Mucosa of rectum (tissue), 2 donors: ENCODE measurements around the gene STK33.

Source experiments
- H3K27ac ChIP-seq, 2 donors: one replicate each; pipeline ENCODE4 v1.7.0; 2013; ENCODE audit warnings: inconsistent platforms in 2 of 2, low read depth in 2 of 2, low read length in 2 of 2
- H3K27me3 ChIP-seq, 2 donors: one replicate each; pipeline ENCODE4 v1.7.0; 2013; ENCODE audit warnings: low read length in 2 of 2; ENCODE audit not compliant: control insufficient read depth in 2 of 2, insufficient read depth in 2 of 2
- H3K36me3 ChIP-seq, 2 donors: one replicate each; pipeline ENCODE4 v1.7.0; 2013; ENCODE audit warnings: low read length in 2 of 2; ENCODE audit not compliant: control insufficient read depth in 2 of 2, insufficient read depth in 2 of 2
- H3K4me1 ChIP-seq, 2 donors: one replicate each; pipeline ENCODE4 v1.7.0; 2013; ENCODE audit warnings: low read length in 2 of 2, mild to moderate bottlenecking in 1 of 2; ENCODE audit not compliant: control insufficient read depth in 2 of 2, insufficient read depth in 2 of 2
- H3K4me3 ChIP-seq, 2 donors: one replicate each; pipeline ENCODE4 v1.7.0; 2013; ENCODE audit warnings: low read length in 2 of 2
- H3K9ac ChIP-seq, 2 donors: one replicate each; pipeline ENCODE4 v1.7.0; 2013; ENCODE audit warnings: low read length in 2 of 2, low read depth in 1 of 2, mild to moderate bottlenecking in 1 of 2
- H3K9me3 ChIP-seq, 2 donors: one replicate each; pipeline ENCODE4 v1.7.0; 2013; ENCODE audit warnings: low read length in 2 of 2; ENCODE audit not compliant: control insufficient read depth in 2 of 2
- donor health status: healthy.
- donor health status: Normal muscosa, but diverticular disease.

The STK33 gene

DNA sequence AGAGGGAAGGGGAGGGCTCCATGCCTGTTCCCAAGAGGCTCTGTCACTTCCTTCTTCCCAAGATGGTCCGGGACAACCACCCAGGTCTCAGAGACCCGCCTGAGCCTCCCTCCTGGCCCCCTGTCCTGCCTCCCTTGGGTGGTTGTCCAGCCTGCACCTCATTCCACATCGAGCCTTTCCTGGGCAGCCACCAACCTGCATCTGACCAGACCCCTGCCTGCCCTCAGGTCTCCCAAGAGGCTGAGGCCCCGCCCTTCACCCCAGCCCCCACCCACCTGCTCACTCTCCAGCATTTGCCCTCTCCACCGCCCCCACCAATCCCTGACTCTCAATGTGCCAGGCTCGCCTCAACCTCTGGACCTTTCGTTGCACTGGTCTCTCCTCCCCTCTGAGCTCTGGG lies 232.8 kb downstream of the STK33 start:
- Histone ChIP-seq H3K27me3 (no peaks in the 10 kb centered on the region), H3K36me3 (no peaks in the 10 kb centered on the region), H3K4me1 (no peaks in the 10 kb centered on the region), H3K27ac (no peak overlapping the region), H3K9ac (no peak overlapping the region), H3K4me3 (no peak overlapping the region), H3K9me3 (no peaks in the 10 kb centered on the region)

DNA sequence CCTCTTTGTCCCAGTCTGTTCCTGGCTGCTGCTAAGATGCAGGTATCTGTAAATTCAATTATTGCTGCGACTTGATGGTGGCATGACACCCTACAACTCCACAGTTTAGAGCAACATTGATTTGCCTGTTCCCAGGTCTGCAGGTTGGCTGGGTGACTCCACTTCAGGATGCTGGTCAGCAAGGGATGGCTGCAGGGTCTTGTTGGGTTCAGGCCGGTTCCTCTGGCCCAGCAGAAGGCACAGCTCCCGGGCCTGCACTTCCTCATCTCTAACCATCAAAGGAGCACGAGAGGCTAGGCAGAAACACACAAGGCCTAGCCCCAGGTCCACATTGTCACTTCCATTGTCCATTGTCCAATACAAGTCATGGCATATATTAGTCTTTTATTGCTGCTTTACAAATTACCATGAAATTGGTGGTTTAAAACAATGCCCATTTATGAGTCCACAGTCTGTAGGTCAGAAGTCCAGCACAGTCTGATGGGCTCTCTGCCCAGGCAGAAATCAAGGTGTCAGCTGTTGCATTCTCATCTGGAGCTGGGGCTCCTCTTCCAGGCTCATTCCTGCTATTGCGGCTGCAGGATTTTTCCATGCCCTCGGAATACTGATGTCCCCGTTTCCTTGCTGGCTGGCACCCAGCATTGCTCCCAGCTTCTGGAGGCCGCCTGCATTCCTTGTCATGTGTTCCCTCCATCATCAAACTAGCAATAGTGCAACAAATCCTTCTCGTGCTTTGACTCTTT lies 233.8 kb downstream of the STK33 start:
- Histone ChIP-seq H3K27me3 (no peaks in the 10 kb centered on the region), H3K4me1 (no peaks in the 10 kb centered on the region), H3K9ac (no peak overlapping the region), H3K36me3 (no peaks in the 10 kb centered on the region), H3K9me3 (no peaks in the 10 kb centered on the region), H3K4me3 (no peak overlapping the region), H3K27ac (no peak overlapping the region)

DNA sequence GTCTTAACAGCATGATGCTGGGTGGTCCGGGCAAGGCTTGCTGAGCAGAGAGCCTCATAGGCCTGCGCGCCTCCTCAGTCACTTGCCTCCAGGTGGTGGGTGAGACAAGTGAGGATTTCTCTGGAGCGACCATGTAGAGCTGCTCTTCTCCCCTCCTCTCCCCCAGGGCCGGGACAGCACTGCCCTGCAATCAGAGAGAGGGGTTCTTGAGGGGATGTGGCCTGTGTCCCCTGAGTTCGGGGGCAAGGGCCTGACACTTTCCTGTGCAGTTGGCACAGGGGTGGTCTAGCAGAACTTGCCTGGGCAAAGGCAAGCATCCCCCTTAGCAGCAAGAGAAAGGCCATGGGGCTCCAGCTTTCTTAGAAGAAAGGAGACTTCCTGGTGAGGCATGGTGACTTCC lies 234.5 kb downstream of the STK33 start:
- Histone ChIP-seq H3K4me1 (peaks cover 0 to 2% of the 10 kb centered on the region in 2 donors), H3K9me3 (no peaks in the 10 kb centered on the region), H3K27me3 (no peaks in the 10 kb centered on the region), H3K36me3 (no peaks in the 10 kb centered on the region), H3K27ac (no peak overlapping the region), H3K9ac (no peak overlapping the region), H3K4me3 (no peak overlapping the region)

DNA sequence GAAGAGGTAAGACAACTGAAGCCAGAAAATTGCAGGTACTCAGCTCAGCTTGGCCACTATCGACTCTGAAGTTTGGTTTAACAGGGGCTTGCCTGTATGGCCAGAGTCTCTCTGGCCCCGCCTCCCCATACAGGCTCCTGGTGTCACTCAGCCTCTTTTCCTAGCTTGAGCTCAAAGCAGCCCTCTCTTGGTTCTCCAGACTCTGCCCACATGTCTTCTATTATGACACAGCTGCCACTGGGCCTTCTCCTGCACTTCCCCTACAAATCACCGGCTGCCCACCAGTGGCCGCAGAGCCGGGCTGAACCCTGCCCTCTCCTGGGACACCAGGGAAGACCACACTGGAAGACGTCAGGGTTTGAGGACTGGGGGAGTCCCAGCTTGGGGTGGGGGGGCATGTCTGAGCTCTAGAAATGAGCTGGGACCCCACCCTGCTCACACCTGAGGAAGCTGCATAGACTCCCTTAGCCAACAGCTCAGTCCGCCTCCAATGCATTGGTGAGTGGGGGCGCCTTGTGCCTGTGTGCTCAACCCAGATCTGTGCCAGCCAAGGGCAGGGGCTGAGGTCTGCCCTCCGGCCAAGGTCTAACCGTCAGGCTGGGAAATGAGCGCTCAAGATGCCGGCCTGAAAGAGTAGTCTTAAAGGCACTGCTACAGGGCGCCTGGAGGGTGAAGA lies 236.0 kb downstream of the STK33 start:
- H3K9ac ChIP-seq: no peak overlapping the region

DNA sequence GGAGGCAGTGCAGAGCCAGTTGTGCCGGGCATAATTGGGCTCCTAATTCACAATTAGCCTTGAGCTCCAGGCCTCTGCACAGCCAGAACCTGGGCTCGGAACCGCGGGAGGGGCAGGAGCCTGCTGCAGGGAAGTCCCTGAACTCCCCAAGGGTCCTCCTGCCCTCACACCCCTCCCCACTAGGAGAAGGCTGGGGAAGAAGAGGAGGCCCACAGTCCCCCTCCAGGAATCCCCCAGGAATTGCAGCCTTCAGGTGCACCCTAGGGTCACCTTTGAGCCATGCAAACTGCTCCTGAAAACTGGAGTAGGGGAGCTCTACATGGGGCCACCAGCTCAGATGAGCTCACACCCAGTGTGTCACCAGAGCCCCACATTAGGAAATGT lies 236.5 kb downstream of the STK33 start:
- Histone ChIP-seq H3K9me3 (no peaks in the 10 kb centered on the region), H3K27me3 (no peaks in the 10 kb centered on the region), H3K9ac (no peak overlapping the region), H3K27ac (no peak overlapping the region), H3K36me3 (no peaks in the 10 kb centered on the region), H3K4me3 (no peak overlapping the region), H3K4me1 (peaks cover 0 to 2% of the 10 kb centered on the region in 2 donors)

More for the DNA sequence above, 236.0 kb downstream of the STK33 start:
- Histone ChIP-seq H3K27ac (no peak overlapping the region), H3K9me3 (no peaks in the 10 kb centered on the region), H3K4me3 (no peak overlapping the region), H3K4me1 (peaks cover 0 to 2% of the 10 kb centered on the region in 2 donors), H3K36me3 (no peaks in the 10 kb centered on the region), H3K27me3 (no peaks in the 10 kb centered on the region)

DNA sequence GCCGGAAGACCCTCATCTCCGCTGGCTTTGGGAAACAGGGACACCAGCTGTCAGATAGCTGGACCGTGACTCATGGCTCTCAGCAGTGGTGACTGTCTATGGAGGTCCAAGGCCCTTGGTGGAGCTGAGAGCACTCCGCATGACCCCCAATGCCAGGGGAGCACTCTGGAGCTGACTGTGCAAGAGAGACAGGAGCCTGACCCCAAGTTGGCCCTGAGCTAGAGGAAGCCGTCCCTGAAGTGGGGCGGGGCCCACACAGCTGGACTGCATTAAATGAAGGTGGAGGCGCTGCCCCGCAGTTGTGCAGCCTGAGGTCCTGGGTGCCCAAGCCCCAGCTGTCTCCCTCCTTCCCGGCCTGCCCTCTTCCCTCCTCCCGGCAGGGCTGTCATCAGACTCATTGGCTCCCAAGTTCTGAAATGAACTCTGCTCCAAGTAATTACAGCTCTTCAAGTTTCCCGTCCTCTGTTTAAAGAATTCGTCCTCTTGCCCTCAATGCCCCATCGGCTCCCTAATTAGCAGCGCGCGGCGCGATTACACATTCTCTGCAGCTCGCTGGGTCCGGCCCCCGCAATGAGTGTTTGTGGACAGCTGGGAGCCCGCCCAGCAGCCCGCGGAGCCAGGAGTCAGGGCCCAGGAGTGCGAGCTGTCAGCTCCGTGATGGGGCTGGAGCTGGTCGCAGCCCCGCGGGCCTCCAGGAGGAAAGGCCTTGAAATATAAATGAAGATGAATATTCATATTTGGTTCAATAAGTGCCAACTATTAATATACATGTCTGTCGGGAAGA lies 237.1 kb downstream of the STK33 start:
- H3K27me3 ChIP-seq: no peaks in the 10 kb centered on the region
- no peak overlapping the region for H3K27ac ChIP-seq
- peaks cover 0 to 2% of the 10 kb centered on the region in 2 donors for H3K4me1 ChIP-seq
- H3K9me3 ChIP-seq: no peaks in the 10 kb centered on the region
- H3K36me3 ChIP-seq: no peaks in the 10 kb centered on the region
- H3K4me3 ChIP-seq: no peak overlapping the region
- no peak overlapping the region for H3K9ac ChIP-seq

DNA sequence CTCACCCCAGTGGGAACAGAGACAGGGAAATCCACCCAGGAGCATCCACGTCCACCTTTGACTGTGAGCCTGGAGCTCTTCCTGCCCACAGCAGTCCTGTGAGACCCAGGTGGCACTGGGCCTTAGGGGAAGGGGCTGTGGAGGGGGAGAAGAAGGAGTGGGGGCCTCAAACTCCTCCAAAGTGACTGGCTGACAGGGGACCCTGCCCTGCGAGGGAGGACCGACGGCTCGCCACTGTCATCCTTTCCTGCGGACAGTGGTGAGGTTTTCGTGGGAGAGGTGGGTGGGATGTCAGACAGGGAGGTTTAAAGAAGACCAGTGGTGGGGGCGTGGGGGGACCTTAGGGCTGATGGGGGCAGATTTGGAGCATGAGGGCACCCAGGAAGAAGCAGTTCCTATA lies 237.8 kb downstream of the STK33 start:
- Histone ChIP-seq H3K27ac (no peak overlapping the region), H3K4me1 (peaks cover 0 to 2% of the 10 kb centered on the region in 2 donors), H3K4me3 (no peak overlapping the region), H3K27me3 (no peaks in the 10 kb centered on the region), H3K36me3 (no peaks in the 10 kb centered on the region), H3K9me3 (no peaks in the 10 kb centered on the region), H3K9ac (no peak overlapping the region)

DNA sequence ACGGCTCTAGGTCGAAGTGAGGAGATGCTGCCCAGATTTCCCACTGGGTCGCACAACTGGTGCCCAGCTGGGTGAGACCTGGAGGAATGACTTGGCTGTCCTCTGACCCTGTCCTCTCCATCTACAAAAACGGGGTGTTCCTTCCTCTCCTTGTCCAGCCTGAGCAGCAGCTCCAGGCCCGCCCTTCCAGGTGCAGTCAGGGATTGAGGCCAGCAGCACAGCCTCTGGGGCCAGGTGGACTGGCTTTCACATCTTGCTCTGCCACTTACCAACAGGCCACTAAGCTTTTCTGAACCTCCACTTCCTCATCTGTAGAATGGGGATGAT lies 238.6 kb downstream of the STK33 start:
- Histone ChIP-seq H3K4me3 (no peak overlapping the region), H3K27me3 (no peaks in the 10 kb centered on the region), H3K9ac (no peak overlapping the region), H3K36me3 (no peaks in the 10 kb centered on the region), H3K4me1 (peaks cover 0 to 2% of the 10 kb centered on the region in 2 donors), H3K27ac (no peak overlapping the region), H3K9me3 (no peaks in the 10 kb centered on the region)

DNA sequence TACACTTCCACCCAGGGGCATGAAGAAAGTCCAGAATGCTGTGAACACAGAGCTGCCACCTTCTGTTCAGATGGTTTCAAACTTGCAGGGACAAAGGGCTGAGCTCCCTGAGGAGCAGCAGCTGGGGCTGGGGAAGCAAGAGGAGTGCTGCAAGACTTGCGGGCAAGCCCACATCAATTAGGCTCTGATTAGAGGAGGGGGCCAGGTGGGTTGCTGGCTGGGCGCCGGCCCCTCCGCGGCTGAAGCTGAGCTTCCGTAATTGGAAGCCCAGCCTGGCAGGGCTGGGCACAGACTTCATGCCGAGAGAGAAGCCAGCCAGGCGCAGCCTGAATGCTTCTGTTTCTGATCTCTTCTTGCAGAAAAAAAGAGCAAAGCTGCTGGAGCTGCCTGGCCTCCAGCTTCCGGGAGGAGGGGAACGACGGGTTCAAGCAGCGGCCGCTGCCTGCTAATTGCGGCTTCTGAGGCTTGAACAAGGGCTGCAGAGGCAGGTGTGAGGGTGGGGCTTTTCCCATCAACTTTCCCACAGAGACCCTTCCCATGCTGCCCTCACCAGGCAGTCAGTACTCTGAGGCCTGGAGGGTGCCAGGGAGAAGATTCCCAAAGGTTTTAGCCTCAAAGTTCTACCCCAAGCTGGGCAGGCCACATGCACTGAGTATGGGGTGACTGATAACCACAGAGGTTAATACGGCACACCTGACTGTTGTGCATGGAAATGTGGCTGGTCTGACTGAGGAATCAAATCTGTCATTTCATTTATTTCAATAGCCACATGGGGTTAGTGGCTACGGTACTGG lies 239.2 kb downstream of the STK33 start:
- H3K27ac ChIP-seq: no peak overlapping the region
- no peaks in the 10 kb centered on the region for H3K36me3 ChIP-seq
- H3K27me3 ChIP-seq: no peaks in the 10 kb centered on the region
- H3K9ac ChIP-seq: no peak overlapping the region
- H3K4me3 ChIP-seq: no peak overlapping the region
- no peaks in the 10 kb centered on the region for H3K9me3 ChIP-seq
- H3K4me1 ChIP-seq: peaks cover 0 to 2% of the 10 kb centered on the region in 2 donors
